GM19240 (cell line): Measurements from ENCODE around the gene ABI1.

Experiments
- DNase-seq: peaks from one replicate; pipeline ENCODE4 v3.0.0; 2011; ENCODE audit warnings: low spot score; ENCODE audit not compliant: insufficient read length

Gene ABI1

GRCh38 chr10:26717476-26717875 lies 143.3 kb downstream of the ABI1 start:
- DNase-seq: no peak

- DNase-seq: no peak
Measured at GRCh38 chr10:26715137-26715487, 145.6 kb downstream of the ABI1 start.

- no peak for DNase-seq
Measured at GRCh38 chr10:26714415-26715136, 146.2 kb downstream of the ABI1 start.

- no peak for DNase-seq
Measured at GRCh38 chr10:26711324-26711723, 149.4 kb downstream of the ABI1 start.

- no peak for DNase-seq
Measured at GRCh38 chr10:26706936-26707335, 153.8 kb downstream of the ABI1 start.

- DNase-seq: no peak
Measured at GRCh38 chr10:26706206-26706605, 154.6 kb downstream of the ABI1 start.

GRCh38 chr10:26703974-26704373 lies 156.8 kb downstream of the ABI1 start:
- no peak for DNase-seq

GRCh38 chr10:26703096-26703495 lies 157.7 kb downstream of the ABI1 start:
- DNase-seq: no peak

GRCh38 chr10:26700884-26701630 lies 159.7 kb downstream of the ABI1 start:
- DNase-seq: no peak

GRCh38 chr10:26699631-26700030 lies 161.1 kb downstream of the ABI1 start:
- no peak for DNase-seq

- no peak for DNase-seq
Measured at GRCh38 chr10:26698909-26699308, 161.8 kb downstream of the ABI1 start.

- no peak for DNase-seq
Measured at GRCh38 chr10:26697922-26698608, 162.7 kb downstream of the ABI1 start.

GRCh38 chr10:26697163-26697921 lies 163.4 kb downstream of the ABI1 start, which contains the start of gene PDSS1:
Gene PDSS1 (plus strand): TSS chr10:26697701. CDS start chr10:26697712, 11 bp downstream.
- DNase-seq: peak; percentile 71

- no peak for DNase-seq
Measured at GRCh38 chr10:26696786-26697162, 164.0 kb downstream of the ABI1 start.
